A549 (cell line): ENCODE data around the gene MKNK2.

Source experiments
- HOXA7 ChIP-seq: fragments of 250-450 bp; sonication (Bioruptor Pico); IDR thresholded peaks from 2 replicates; pipeline ENCODE4 v1.5.0; 2020; ENCODE audit warnings: mild to moderate bottlenecking, moderate library complexity
- TF ChIP-seq, protein P1 (sequence below): fragments of >200 bp; sonication (Bioruptor Twin); formaldehyde crosslinking; IDR thresholded peaks from 3 replicates; pipeline ENCODE4 v1.5.1; 2016

DNA sequence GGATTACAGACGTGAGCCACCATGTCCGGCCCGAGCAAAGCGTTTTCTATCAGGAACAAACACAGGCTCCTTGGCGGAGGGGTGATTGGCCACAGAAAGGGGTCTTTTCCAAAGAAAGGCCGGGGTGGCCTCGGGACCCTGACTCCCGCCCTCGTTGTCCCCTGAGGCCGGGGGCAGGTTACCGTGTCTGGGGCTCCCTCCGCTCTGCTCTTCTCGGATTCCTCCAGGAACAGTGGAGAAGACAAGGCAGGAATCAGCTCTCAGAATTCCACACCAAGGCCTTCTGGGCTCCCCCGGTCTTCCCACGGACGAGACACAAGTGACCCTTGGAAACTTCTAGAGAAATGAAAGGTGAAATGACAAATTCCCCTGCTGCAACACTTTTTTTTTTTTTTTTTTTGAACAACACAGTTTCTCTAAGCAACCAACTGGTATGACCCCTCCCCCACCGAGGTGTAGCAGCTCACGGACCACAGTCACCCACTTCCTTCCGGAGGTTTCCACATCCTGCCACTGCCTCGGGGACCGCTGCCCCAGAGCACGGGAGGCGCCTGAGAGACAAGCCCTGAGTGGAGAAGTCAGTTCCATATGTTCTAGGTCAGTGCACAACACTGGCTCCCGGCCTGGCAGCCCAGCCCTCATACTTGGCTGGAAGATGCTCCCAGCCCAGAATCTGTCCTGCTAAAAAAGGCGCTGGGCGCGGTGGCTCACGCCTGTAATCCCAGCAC, 34.1 kb upstream of the MKNK2 start:
- TF ChIP-seq, protein P1, sequence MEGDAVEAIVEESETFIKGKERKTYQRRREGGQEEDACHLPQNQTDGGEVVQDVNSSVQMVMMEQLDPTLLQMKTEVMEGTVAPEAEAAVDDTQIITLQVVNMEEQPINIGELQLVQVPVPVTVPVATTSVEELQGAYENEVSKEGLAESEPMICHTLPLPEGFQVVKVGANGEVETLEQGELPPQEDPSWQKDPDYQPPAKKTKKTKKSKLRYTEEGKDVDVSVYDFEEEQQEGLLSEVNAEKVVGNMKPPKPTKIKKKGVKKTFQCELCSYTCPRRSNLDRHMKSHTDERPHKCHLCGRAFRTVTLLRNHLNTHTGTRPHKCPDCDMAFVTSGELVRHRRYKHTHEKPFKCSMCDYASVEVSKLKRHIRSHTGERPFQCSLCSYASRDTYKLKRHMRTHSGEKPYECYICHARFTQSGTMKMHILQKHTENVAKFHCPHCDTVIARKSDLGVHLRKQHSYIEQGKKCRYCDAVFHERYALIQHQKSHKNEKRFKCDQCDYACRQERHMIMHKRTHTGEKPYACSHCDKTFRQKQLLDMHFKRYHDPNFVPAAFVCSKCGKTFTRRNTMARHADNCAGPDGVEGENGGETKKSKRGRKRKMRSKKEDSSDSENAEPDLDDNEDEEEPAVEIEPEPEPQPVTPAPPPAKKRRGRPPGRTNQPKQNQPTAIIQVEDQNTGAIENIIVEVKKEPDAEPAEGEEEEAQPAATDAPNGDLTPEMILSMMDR = no peak
- TF ChIP-seq HOXA7 (CRISPR knock-in tag) = no peak
